HG03135 (cell line): Measurements from ENCODE around the gene SEMA3C.

Source experiments
- ATAC-seq: cut with Tn5 transposase; IDR thresholded peaks from one replicate; pipeline ENCODE4 v1.9.1; 2021; ENCODE audit warnings: mild to moderate bottlenecking, moderate library complexity; ENCODE audit not compliant: unreplicated experiment

SEMA3C gene

DNA sequence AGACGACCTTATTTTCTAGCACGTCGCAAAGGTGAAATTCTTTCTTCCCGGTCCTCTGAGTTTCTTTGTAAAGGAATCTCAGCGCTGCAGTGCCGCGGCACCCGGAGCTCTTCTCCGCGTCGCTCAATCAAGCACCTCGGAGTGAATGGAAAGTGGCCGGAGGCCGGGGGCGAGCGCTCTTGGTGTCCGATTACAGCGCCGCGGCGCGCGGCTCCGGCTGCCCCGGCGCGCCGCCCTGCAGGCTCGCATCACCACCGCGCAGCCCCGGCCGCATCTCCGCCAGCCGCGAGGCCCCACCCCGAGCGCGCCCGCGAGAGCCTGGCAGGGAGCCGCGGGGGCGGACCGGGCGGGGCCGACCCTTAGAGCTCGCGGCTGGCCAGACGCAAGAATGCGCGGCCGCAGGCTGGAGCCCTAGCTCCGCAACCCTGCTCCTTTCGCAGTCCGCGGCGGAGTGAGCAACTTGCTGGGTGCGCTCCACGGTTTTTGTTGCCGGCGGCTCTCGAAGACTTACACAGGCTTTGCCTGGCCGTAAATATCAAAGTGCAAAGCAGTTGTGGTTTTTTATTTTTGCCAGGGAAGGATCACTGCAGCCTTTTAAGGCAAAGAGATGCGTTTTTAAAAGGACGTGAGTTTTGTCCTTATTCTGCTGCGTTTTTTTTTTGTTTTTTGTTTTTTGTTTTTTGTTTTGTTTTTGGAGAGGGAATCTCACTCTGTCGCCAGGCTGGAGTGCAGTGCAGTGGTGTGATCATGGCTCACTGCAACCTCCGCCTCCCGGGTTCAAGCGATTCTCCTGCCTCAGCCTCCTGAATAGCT, at the start of gene SEMA3C:
TSS of gene SEMA3C (minus strand) at position 143 of the 813 bp plus-strand sequence. CDS start 2,270 bp downstream, outside the sequence.
- ATAC-seq = peak; percentile 76

GRCh38 chr7:80968606-80969005, 49.8 kb upstream of the SEMA3C start:
- no peak for ATAC-seq

GRCh38 chr7:80967917-80968297, 49.1 kb upstream of the SEMA3C start:
- no peak for ATAC-seq

- ATAC-seq = no peak
These were observed 48.4 kb upstream of the SEMA3C start for GRCh38 chr7:80967071-80967916.

GRCh38 chr7:80960244-80960795, 41.5 kb upstream of the SEMA3C start:
- no peak for ATAC-seq

GRCh38 chr7:80957226-80957777, 38.5 kb upstream of the SEMA3C start:
- no peak for ATAC-seq

- no peak for ATAC-seq
These were observed 35.3 kb upstream of the SEMA3C start for GRCh38 chr7:80954191-80954590.

DNA sequence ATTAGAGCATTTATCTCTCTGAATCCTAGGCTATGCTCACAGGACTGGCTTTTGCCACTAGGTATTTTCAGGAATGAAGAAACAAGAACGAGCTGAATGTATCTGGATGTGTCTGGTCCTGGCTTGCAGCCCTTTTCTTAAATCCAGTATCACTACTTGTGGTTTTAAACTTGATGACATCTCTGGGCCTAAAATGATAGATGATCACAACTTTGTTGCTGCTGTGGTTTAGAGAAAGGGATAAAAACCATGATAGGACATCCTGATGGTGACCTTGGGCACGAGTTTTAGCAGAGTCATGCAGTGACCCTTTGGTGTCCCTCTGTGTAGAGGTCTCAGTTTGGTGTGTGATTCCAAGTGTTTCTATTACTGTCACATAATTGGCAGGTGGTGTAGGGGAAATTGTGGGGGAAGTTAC, 31.7 kb upstream of the SEMA3C start:
- no peak for ATAC-seq

- no peak for ATAC-seq
These were observed 30.6 kb upstream of the SEMA3C start for GRCh38 chr7:80949449-80949848.

DNA sequence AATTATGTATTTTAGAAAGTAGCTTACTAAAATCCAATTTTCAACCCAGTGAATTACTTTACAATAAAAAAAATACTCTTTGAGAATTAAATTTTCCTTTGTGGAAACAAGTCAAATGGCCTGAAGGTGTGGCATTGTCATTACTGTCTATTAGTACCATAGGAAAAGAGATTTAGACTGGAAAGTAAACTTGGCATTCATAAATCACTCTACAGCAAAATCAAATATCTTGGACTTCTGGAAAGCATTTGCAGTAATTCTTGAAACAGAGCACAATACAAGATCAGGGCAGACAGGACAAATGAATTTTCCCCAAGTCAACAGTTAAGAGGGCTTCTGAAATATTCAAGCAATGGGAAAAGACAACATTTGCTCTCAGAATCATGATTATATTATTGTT, 28.0 kb upstream of the SEMA3C start:
- ATAC-seq = no peak

DNA sequence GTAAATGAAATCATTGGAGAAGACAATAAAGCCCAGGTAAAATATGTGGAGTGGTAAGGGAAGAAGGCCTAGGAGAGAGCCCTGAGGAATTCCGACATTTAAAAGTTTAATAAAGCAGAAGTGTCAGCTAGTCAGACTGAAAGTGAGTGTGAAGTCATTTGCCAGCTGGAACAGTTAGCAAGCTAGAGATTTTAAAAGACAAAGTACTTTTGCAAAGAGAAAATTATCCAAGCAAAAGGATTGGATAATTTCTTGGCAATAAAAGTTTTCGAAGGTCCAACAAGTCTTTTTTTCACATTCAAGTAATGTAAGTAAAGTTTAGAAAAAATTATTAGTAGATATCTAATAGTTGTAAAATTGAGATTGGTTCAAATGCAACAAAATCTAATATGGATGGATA, 27.1 kb upstream of the SEMA3C start:
- no peak for ATAC-seq

DNA sequence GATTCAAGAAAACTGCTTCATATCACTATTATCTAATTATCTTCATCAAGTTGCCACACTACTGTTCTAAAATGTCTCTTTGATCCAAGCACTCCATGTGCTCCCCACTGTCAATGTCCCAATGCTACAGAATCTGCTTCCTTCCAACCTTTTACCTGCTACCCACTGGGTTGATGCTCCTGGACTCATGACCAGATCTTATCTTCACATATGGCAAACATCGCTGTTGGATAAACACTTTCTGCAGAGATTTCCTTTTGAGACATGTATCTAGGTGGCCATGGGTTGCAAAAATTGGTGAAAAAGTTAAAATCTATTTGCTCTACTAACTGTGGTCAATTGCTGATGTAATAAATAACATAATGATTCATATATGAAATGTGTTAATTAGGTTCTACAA, 24.5 kb upstream of the SEMA3C start:
- ATAC-seq = no peak

DNA sequence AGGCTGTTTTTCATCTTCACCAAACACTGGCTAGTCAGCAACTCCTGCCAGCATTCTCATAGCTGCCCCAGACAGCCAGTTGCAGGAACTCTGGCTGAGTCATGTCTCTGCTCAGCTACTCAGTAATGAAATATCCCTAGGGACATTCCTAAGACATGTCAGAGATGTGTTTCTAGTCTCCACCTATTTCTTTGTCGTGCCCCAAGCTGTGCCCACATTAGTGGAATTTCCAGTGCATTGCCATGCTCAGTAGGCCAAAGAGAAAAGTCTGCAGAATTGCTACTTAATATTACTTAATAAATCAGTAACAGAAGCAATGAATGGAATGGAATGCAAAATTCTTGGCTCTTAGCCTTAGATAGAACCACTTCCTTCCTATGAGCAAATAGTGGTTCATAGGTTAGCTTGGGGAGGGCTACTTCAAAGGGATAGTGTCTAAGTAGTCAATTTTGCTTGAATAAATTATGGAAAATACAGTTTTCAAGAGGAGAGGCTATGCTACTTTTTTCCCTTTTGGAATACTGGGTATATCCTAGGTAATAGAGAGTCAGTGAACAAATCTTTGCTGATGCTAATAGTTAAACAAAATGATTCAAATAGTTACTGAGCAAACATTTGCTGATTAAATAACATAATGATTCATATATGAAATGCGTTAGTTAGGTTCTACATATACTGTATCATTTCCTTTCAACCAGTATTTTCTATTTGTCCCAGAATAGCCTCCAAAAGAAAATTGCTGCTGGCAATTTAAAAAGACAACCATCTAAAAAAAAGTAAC, 23.6 kb upstream of the SEMA3C start:
- ATAC-seq = no peak

- ATAC-seq = no peak
These were observed 22.4 kb upstream of the SEMA3C start for GRCh38 chr7:80941208-80941758.

GRCh38 chr7:80940539-80941207, 21.8 kb upstream of the SEMA3C start:
- no peak for ATAC-seq

DNA sequence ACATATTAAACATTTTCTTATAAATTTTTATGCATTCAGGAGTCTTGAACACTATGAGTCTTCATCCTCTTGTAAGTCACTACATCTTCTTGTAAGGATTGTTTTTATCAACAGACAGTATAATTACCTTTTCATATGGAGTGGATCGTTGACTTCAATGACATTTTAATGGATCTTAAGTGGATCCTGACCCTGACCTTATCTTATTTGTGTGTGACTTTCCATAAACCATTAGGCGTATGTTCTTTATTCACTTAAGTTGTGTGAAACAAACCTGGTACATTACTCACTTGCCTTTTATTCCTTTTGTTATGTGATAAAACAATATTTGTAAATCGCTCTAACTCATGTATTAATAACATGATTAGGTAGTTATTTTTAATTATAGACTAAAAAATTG, 18.5 kb upstream of the SEMA3C start:
- no peak for ATAC-seq

DNA sequence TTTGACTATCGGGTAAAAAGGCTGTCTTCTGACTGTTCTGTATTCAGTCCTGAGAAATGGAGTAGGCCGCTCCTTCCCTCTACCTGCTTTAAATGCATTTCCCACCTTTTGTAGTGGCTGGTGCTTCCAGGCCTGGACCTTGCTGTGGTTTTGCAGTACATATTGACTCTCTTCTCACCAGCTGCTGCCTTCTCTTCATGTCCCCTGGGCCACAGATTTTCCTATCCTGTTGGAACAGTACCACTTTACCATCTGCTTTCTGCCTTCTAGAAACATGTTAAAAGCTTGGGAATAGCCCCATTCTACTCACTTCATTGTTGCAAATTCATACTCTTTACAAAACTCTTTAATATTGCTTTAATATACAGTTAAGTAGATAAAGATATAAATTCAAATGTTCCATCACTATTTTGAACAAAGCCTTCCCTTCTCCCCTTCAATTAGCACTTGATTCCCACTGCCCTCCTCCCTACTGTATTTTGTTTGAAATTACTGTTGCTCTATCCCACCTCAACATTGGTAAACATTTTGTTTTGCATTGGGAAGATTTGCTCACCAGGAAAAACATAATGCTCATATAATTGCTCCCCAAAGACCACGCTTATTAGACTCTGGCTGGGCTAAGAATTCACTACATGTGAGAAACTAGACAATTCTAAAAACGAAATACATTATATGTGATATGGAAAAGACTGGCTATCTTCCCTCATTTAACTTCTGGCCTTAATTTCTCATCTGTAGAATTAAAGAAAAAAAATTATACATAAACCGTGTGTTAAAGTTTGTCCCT, 17.3 kb upstream of the SEMA3C start:
- ATAC-seq = no peak

GRCh38 chr7:80934321-80934720, 15.5 kb upstream of the SEMA3C start:
- no peak for ATAC-seq

DNA sequence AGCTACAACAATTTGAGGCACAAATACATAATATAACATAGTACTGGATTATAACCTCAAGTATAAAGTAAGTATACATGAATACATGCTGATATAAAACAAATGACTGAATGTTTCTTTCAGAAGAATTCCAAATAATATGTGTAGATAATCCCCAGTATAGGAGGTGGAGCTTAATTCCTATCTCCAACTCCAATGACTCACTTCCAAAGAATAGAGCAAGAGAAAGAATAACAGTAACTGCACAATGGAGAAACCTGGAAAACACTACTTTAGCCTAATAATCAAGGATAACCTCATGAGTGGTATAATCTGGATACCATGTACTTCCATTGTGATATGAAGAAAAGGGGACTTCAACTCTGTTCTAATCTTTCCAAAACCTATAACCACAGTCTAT, 13.7 kb upstream of the SEMA3C start:
- ATAC-seq = no peak
